Activated CD4-positive, alpha-beta T cell treated with anti-CD3 and anti-CD28 coated beads for 24 hours (primary cell): ENCODE measurements around the gene AKAP6.

Experiments
- DNase-seq, 2 donors: peaks; one replicate each; pipeline ENCODE4 v3.0.0-alpha.2; 2020; ENCODE audit warnings: low read depth in 2 of 2

AKAP6 gene

GRCh38 chr14:32408018-32408417 is 78.9 kb downstream of the AKAP6 start:
- no peak for DNase-seq

- DNase-seq: no peak
Observed at GRCh38 chr14:32412103-32412502, 83.0 kb downstream of the AKAP6 start.

GRCh38 chr14:32412532-32412931 is 83.4 kb downstream of the AKAP6 start:
- no peak for DNase-seq

GRCh38 chr14:32413967-32414640 is 85.0 kb downstream of the AKAP6 start:
- DNase-seq: no peak

- DNase-seq: no peak
Observed at GRCh38 chr14:32414808-32415255, 85.7 kb downstream of the AKAP6 start.

GRCh38 chr14:32417956-32418552 is 89.0 kb downstream of the AKAP6 start:
- no peak for DNase-seq

GRCh38 chr14:32419429-32419828 is 90.3 kb downstream of the AKAP6 start:
- DNase-seq: no peak

- DNase-seq: no peak
Observed at GRCh38 chr14:32421781-32422180, 92.7 kb downstream of the AKAP6 start.

GRCh38 chr14:32422440-32422839 is 93.3 kb downstream of the AKAP6 start:
- no peak for DNase-seq

GRCh38 chr14:32426028-32426427 is 96.9 kb downstream of the AKAP6 start:
- DNase-seq: no peak

GRCh38 chr14:32426586-32427388 is 97.7 kb downstream of the AKAP6 start:
- no peak for DNase-seq

GRCh38 chr14:32427726-32428528 is 98.8 kb downstream of the AKAP6 start:
- DNase-seq: no peak

- DNase-seq: no peak
Observed at GRCh38 chr14:32428875-32429274, 99.8 kb downstream of the AKAP6 start.

- no peak for DNase-seq
Observed at GRCh38 chr14:32430326-32430725, 101.2 kb downstream of the AKAP6 start.

- DNase-seq: no peak
Observed at GRCh38 chr14:32432813-32433538, 103.9 kb downstream of the AKAP6 start.

- no peak for DNase-seq
Observed at GRCh38 chr14:32434180-32434579, 105.1 kb downstream of the AKAP6 start.

GRCh38 chr14:32434880-32435279 is 105.8 kb downstream of the AKAP6 start:
- DNase-seq: no peak

- no peak for DNase-seq
Observed at GRCh38 chr14:32435411-32435810, 106.3 kb downstream of the AKAP6 start.

GRCh38 chr14:32436993-32437392 is 107.9 kb downstream of the AKAP6 start:
- no peak for DNase-seq

GRCh38 chr14:32438517-32438916 is 109.4 kb downstream of the AKAP6 start:
- no peak for DNase-seq
